Suprapubic skin (tissue), 4 donors: ENCODE measurements around the gene GIT1.

Experiments
- EP300 ChIP-seq: sonication (generic); formaldehyde crosslinking; IDR thresholded peaks from one replicate; pipeline ENCODE4 v1.6.1; 2017; ENCODE audit warnings: antibody characterized with exemption
- POLR2A ChIP-seq, 2 donors: fragments of 450-650 bp; IDR thresholded peaks; one replicate each; pipeline ENCODE4 v1.6.1; 2017; ENCODE audit warnings: antibody characterized with exemption in 2 of 2, mild to moderate bottlenecking in 2 of 2, moderate library complexity in 2 of 2
- POLR2AphosphoS5 ChIP-seq, 3 donors: sonication (generic); formaldehyde crosslinking; IDR thresholded peaks; one replicate each; pipeline ENCODE4 v1.6.1; 2017; ENCODE audit warnings: antibody characterized with exemption in 3 of 3
- TF ChIP-seq, protein P1 (sequence below), 2 donors: fragments of 200-600 bp in 1 of 2; fragments of 450-650 bp in 1 of 2; sonication (generic) in 1 of 2; IDR thresholded peaks; one replicate each; pipeline ENCODE4 v1.5.1; 2016 to 2019; ENCODE audit warnings: antibody characterized with exemption in 2 of 2, mild to moderate bottlenecking in 1 of 2, moderate library complexity in 1 of 2

DNA sequence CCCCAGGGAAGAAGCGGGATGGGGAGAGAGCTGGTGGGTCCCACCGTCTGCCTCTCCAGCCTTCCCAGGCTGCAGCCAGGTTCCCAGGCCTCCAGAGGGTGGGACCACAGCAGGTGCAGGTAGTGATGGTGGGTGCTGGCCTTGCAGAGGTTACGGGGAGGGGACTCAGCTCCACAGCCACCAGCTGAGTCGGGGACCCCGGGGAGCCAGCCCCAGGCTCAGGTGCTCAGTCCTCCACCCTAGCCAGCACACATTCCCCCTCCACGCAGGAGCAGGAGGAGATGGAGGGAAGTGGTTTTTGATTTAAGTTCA lies 15.9 kb downstream of the GIT1 start:
- no peak for TF ChIP-seq POLR2AphosphoS5 (IDR thresholded peaks at IDR 0.05)
- TF ChIP-seq, protein P1, sequence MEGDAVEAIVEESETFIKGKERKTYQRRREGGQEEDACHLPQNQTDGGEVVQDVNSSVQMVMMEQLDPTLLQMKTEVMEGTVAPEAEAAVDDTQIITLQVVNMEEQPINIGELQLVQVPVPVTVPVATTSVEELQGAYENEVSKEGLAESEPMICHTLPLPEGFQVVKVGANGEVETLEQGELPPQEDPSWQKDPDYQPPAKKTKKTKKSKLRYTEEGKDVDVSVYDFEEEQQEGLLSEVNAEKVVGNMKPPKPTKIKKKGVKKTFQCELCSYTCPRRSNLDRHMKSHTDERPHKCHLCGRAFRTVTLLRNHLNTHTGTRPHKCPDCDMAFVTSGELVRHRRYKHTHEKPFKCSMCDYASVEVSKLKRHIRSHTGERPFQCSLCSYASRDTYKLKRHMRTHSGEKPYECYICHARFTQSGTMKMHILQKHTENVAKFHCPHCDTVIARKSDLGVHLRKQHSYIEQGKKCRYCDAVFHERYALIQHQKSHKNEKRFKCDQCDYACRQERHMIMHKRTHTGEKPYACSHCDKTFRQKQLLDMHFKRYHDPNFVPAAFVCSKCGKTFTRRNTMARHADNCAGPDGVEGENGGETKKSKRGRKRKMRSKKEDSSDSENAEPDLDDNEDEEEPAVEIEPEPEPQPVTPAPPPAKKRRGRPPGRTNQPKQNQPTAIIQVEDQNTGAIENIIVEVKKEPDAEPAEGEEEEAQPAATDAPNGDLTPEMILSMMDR (IDR thresholded peaks at IDR 0.05), result no peak
- TF ChIP-seq POLR2A (IDR thresholded peaks at IDR 0.05), result no peak
- no peak for TF ChIP-seq EP300
